NB4 (cell line): ENCODE results near the gene CDCA7.

Experiments used
- POLR2A ChIP-seq: IDR thresholded peaks from 2 replicates; pipeline ENCODE4 v1.6.1; 2011; ENCODE audit warnings: mild to moderate bottlenecking; ENCODE audit not compliant: insufficient read length; ENCODE audit errors: extremely low read depth
- TF ChIP-seq, protein P1 (sequence below): IDR thresholded peaks from one replicate; pipeline ENCODE4 v1.5.1; 2012; ENCODE audit warnings: low read depth, low read length

DNA sequence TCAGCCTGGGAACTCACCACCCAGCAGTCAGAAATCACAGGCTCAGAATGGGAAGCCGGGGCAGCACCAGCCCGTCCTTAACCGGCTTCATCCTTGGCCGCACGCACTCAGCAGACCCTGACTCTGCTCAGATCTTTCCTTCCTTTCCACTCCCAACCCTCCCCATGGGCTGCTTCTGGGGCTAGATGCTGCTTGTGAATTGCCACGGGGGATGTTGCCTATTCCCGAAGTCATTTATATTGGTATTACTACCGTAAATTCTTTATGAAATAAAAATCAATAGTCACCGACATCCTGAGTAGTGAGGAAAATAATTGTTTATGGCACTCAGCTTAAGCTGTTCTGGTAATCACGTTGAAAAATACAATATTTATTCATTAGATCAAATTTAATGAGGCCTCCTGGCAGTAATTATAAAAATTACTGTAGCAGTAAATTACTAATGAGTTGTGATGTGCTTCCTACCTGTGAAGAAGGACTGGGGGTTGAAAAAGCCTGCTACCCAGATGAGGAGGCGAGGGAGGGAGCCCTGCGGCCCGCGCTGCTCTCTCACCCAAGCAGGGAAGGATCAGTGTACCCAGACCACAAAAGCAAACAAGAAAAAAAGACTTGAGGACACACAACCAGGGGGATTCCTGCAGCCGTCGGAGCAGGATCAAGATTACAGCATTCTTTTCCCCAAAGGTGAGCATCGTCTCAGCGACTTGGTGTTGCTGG, 31.5 kb downstream of the CDCA7 start:
- TF ChIP-seq, protein P1, sequence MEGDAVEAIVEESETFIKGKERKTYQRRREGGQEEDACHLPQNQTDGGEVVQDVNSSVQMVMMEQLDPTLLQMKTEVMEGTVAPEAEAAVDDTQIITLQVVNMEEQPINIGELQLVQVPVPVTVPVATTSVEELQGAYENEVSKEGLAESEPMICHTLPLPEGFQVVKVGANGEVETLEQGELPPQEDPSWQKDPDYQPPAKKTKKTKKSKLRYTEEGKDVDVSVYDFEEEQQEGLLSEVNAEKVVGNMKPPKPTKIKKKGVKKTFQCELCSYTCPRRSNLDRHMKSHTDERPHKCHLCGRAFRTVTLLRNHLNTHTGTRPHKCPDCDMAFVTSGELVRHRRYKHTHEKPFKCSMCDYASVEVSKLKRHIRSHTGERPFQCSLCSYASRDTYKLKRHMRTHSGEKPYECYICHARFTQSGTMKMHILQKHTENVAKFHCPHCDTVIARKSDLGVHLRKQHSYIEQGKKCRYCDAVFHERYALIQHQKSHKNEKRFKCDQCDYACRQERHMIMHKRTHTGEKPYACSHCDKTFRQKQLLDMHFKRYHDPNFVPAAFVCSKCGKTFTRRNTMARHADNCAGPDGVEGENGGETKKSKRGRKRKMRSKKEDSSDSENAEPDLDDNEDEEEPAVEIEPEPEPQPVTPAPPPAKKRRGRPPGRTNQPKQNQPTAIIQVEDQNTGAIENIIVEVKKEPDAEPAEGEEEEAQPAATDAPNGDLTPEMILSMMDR, result no peak
- TF ChIP-seq POLR2A, result no peak
